GM18951 (cell line): Measurements from ENCODE around the gene AHDC1.

Experiments
- POLR2A ChIP-seq: IDR thresholded peaks from 4 replicates; pipeline ENCODE4 v1.6.1; 2011; ENCODE audit warnings: mild to moderate bottlenecking; ENCODE audit not compliant: insufficient read length, insufficient read depth; ENCODE audit errors: extremely low read depth
- in situ Hi-C: fragments of 300-500 bp; cut with MboI; formaldehyde crosslinking; loops from one replicate; pipeline ENCODE4 v1.12.0; 2022; ENCODE audit warnings: low sequenced_read_pairs, mixed read lengths, inconsistent platforms; ENCODE audit not compliant: unreplicated experiment

AHDC1 gene

GRCh38 chr1:27519331-27520258, 84.3 kb downstream of the AHDC1 start:
- no peak for TF ChIP-seq POLR2A
- in situ Hi-C loops, result no loop called here

DNA sequence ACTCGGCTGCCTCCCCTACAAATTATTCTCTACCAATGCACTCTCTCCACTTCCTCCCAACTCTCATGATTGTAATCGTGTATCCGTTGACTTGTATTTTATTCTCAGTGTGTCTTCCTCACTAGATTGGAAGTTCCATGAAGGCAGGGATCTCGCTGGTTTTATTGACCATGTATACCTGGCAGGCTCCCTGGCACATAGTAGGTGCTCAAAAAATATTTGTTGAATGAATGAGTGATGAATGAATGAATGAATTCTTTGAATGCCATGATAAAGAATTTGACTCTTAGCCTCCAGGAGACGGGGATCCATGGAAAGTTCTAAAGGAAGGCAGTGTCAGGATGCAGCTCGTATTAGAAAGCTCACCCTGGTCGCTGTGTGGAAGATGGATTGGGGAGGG, 85.1 kb downstream of the AHDC1 start:
- in situ Hi-C loops, result no loop called here
- TF ChIP-seq POLR2A, result no peak

GRCh38 chr1:27517907-27518718, 85.8 kb downstream of the AHDC1 start:
- in situ Hi-C loops, result no loop called here
- no peak for TF ChIP-seq POLR2A

- no peak for TF ChIP-seq POLR2A
- in situ Hi-C loops, result no loop called here
These were observed 86.6 kb downstream of the AHDC1 start for GRCh38 chr1:27517301-27517700.

DNA sequence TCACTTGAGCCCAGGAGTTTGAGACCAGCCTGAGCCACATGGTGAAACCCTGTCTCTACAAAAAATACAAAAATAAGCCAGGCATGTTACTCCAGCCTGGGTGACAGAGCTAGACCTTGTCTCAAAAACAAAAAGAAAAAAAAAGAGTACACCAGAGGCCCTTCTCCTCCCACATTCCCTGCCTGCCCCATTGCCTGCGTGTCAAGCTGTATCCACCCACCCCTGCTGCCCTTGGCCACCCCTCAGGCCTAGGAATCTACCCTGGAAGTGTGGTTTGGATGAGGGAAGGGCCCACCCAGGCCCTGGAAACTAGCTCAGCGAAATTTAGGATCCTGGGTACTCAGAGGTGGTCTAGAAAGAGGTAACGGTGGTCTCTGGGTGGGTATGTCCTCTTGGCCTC, 88.3 kb downstream of the AHDC1 start:
- no peak for TF ChIP-seq POLR2A
- in situ Hi-C loops, result no loop called here

DNA sequence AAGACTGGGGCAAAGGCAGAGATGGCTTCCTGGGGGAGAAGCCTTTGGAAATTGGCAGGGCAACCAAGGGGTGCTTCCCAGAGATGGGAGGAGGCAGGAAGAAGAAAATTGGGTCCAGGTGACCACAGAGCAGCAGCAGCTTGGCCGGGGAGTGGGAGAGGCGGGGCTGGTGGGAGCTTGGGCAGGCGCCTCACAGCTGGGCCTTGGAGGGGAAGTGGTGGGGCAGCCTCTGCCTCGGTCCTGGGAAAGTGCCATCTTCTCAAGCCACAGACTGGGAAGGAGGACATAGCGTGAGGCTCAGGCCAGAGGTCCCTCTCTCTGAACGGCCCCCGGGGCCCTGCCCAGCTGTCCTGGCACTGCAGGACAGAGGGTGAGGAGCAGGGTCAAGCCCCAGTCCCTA, 90.0 kb downstream of the AHDC1 start:
- no peak for TF ChIP-seq POLR2A
- in situ Hi-C loops, result no loop called here

DNA sequence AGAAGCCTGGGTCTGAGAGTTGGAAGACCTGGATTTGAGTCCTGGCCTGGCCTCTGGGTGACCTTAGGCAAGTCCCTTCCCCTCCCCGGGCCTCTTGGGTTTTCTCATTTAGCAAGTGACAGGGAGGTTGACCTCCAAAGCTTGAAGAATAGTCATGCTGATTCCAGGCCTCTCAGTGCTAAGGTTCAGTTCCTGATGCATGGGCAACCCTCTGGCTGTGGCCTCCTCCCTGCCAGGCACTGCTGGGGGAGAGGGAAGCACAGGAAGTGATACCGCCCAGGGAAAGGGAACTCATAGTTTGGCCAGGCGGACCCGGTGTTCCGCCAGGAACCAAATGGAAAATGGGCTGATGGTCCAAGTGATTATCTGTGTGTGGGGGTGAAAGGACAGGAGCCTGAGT, 90.4 kb downstream of the AHDC1 start:
- in situ Hi-C loops, result no loop called here

DNA sequence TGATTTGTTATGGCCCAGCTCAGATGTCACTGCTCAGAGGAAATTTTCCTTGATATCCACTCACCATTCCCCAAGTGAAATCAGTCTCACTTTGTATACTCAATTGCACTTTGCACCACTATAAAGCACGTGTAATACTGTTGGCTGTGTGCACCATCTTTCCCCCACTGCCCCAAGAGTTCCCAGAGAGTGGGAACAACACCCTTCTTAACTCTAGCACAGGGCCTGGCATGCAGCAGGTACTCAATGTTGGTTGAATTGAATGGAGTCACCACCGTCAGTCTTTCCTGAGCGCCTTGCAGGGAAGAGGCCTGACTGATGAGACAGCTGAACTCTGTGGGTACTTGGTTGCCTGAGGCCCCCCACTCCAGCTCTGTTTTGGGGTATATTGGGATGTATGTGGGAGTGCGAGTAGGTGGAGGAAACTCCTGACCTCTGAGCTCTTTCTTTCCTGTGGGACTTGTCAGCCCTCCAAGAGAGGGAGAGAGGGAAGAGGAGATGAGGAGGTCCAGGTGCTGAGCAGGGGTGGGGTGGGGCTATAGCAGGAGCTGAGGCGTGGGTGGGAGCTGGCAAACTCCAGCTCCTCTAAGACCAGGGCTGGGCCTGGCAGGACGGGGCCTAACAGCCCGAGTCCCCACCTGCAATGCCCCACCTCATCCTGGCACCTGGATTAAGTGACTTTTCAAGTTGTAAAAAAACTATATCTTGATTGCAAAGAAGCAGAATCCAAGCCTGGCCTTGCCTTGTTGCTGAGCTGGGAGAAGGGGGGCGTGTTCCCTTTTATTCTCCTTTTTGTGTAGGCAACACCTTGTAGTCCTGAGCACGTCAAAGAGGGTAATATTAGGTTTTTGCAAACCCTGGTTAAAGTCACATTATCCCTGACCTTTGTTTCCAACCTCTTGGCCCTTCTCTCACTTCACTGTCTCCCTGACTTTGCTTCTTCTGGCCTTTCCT, 94.5 kb downstream of the AHDC1 start:
- in situ Hi-C loops, result no loop called here
- TF ChIP-seq POLR2A, result no peak

More for the DNA sequence above, 90.4 kb downstream of the AHDC1 start:
- no peak for TF ChIP-seq POLR2A

GRCh38 chr1:27507960-27508665, 95.8 kb downstream of the AHDC1 start:
- in situ Hi-C loops, result no loop called here
- TF ChIP-seq POLR2A, result no peak

- no peak for TF ChIP-seq POLR2A
- in situ Hi-C loops, result no loop called here
These were observed 97.2 kb downstream of the AHDC1 start for GRCh38 chr1:27506703-27507102.

DNA sequence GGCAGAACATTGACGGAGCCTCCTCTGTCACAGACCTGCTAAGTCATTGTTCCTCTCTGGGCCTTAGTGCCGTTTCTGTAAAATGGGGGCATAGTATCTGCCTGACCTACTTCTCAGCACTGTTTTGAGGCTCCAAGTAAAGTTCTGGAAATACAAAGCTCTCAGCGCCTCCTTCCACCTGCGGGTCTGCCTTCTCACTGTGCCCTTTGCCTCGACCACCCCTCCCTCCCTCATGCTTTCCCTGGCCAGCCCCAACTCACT, 98.6 kb downstream of the AHDC1 start:
- no peak for TF ChIP-seq POLR2A
- in situ Hi-C loops, result no loop called here

DNA sequence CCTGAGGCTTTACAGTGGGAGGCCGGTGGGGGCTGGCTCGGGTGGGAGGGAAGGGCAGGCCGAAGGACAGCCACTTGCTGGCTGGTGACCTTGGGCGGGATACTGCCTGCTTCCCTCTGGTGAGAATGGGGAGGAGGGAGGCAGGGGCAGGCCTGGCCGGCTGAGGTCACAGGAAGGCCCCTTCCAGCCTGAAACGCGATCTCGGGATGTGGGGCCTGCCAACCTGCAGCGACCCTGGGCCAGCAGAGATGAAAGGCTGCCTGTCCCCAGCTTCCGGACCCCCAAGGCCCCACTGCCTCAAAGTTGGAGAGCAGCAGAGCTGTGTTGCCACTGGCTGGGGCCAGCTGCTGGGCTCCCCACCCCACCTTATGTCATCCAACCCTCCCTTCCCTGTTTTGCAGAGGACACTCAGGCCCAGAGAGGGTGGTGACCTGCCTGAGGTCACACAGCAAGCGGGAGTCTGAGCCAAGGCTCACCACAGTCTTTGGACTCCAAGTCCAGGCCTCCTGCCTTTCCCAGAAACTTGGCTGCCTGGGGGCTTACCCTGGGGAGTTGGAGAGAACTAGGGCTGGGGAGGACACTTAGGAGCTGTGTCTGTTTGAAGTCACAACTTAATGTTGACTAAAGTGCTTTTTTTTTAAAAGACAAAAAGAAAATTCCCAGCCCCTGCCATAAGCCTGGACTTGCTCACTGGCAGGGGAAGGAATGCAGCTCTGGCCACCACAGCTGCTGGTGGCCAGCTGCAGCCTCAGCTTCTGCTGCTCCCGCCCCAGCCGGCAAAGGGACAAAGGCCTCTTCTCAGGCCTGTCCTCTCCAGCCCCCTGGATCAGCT, 99.1 kb downstream of the AHDC1 start:
- TF ChIP-seq POLR2A, result no peak
- in situ Hi-C loops, result no loop called here
